ENCODE measurements around the gene NSUN2.

NSUN2 gene

GRCh38 chr5:6596388-6596787 is 36.5 kb downstream of the NSUN2 start:
- no peak for TF ChIP-seq CTCF (conservative IDR thresholded peaks at IDR 0.05; ENCODE audit: control insufficient read depth, insufficient read depth, low read depth, low read length)
- H3K4me3 ChIP-seq (ENCODE audit: control insufficient read depth, low read depth, low read length) = no peak overlapping the region
- DNase-seq (ENCODE audit: low read depth) = no peak

- TF ChIP-seq CTCF (conservative IDR thresholded peaks at IDR 0.05; ENCODE audit: control insufficient read depth, insufficient read depth, low read depth, low read length) = no peak
- no peak overlapping the region for H3K4me3 ChIP-seq (ENCODE audit: control insufficient read depth, low read depth, low read length)
- DNase-seq (ENCODE audit: low read depth) = no peak
Observed at GRCh38 chr5:6595405-6595804, 37.4 kb downstream of the NSUN2 start.

- no peak for TF ChIP-seq CTCF (conservative IDR thresholded peaks at IDR 0.05; ENCODE audit: control insufficient read depth, insufficient read depth, low read depth, low read length)
- no peak overlapping the region for H3K4me3 ChIP-seq (ENCODE audit: control insufficient read depth, low read depth, low read length)
- no peak for DNase-seq (ENCODE audit: low read depth)
Observed at GRCh38 chr5:6594066-6594465, 38.8 kb downstream of the NSUN2 start.

DNA sequence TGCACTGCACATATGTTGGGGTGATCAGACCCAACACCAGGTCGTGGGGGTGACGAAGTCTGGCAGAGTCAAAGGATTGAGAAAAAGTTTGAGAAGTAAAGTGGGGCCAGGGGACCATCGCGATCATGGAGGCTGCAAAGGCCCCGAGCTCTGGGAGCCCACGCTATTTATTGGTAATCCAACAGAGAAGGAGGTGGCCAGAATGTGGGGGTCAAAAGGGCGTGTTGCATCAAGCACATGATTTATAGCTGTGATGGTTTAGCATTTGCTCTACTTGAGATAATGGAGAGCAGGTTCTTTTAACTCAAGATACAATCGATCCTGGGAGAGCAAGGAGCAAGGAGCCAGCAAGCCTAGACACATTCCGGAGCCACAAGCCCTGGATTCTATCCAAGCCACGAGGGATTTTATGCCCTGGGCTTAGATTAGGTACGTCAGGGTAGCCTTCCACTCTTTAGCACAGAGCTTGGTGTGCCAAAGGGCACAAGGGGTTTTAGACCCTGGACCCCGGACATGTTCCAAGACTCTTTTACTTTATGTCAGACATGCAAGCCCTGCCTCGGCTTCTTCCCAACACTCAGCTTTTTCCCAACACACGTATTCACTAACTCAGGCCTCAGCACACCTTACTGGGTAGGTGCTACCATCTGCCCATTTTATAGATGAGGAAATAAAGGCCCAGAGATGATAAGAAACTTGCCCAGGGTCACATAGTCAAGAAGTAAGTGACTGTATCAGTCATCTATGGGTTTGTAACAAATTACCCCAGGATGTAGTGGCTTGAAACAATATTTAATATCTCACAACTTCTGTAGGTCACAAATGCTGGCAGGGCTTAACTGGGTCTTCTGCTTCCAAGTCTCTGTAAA is 39.5 kb downstream of the NSUN2 start:
- TF ChIP-seq CTCF (conservative IDR thresholded peaks at IDR 0.05; ENCODE audit: control insufficient read depth, insufficient read depth, low read depth, low read length) = no peak
- no peak for DNase-seq (ENCODE audit: low read depth)
- H3K4me3 ChIP-seq (ENCODE audit: control insufficient read depth, low read depth, low read length) = no peak overlapping the region

GRCh38 chr5:6592601-6593000 is 40.2 kb downstream of the NSUN2 start:
- peak; percentile 27 for DNase-seq (ENCODE audit: low read depth)
- no peak for TF ChIP-seq CTCF (conservative IDR thresholded peaks at IDR 0.05; ENCODE audit: control insufficient read depth, insufficient read depth, low read depth, low read length)
- H3K4me3 ChIP-seq (ENCODE audit: control insufficient read depth, low read depth, low read length) = no peak overlapping the region

- TF ChIP-seq CTCF (conservative IDR thresholded peaks at IDR 0.05; ENCODE audit: control insufficient read depth, insufficient read depth, low read depth, low read length) = no peak
- DNase-seq (ENCODE audit: low read depth) = no peak
- no peak overlapping the region for H3K4me3 ChIP-seq (ENCODE audit: control insufficient read depth, low read depth, low read length)
Observed at GRCh38 chr5:6591671-6592288, 41.1 kb downstream of the NSUN2 start.

All from fibroblast of mammary gland (primary cell).